WI38 (cell line): ENCODE data around the gene SHC3.
A peak's percentile ranks its signal among the peaks of the same experiment; 100 is the strongest.

ENCODE experiments used
- H3K4me3 ChIP-seq: 2 replicates; pipeline ENCODE4 v1.5.1; 2011; ENCODE audit warnings: low read depth, mild to moderate bottlenecking, control low read depth, low read length
- TF ChIP-seq, protein P1 (sequence below): IDR thresholded peaks from 2 replicates; pipeline ENCODE4 v1.5.1; 2012; ENCODE audit warnings: low read depth, mild to moderate bottlenecking, control low read depth, low read length

Gene SHC3

DNA sequence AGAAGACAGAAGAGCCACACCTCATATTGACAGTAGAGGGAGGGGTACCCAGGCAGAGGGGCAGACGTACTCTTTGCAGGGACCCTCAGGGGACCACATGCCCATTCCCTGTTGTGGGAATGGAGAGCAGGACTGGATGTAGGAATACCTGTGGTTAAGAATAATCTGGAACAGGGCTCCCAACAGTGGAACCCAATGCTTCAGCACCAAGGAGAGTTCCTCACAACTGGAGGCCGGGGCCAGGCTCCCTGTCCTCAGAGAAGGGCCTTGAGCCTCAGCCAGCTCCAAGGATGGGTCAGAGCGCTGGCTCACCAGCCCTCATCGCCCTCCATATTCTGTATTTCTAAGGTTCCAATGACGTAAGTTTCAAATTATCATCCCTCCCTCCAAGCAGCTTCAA, 7.4 kb upstream of the SHC3 start:
- H3K4me3 ChIP-seq, result no peak overlapping the region
- TF ChIP-seq, protein P1, sequence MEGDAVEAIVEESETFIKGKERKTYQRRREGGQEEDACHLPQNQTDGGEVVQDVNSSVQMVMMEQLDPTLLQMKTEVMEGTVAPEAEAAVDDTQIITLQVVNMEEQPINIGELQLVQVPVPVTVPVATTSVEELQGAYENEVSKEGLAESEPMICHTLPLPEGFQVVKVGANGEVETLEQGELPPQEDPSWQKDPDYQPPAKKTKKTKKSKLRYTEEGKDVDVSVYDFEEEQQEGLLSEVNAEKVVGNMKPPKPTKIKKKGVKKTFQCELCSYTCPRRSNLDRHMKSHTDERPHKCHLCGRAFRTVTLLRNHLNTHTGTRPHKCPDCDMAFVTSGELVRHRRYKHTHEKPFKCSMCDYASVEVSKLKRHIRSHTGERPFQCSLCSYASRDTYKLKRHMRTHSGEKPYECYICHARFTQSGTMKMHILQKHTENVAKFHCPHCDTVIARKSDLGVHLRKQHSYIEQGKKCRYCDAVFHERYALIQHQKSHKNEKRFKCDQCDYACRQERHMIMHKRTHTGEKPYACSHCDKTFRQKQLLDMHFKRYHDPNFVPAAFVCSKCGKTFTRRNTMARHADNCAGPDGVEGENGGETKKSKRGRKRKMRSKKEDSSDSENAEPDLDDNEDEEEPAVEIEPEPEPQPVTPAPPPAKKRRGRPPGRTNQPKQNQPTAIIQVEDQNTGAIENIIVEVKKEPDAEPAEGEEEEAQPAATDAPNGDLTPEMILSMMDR, result no peak

DNA sequence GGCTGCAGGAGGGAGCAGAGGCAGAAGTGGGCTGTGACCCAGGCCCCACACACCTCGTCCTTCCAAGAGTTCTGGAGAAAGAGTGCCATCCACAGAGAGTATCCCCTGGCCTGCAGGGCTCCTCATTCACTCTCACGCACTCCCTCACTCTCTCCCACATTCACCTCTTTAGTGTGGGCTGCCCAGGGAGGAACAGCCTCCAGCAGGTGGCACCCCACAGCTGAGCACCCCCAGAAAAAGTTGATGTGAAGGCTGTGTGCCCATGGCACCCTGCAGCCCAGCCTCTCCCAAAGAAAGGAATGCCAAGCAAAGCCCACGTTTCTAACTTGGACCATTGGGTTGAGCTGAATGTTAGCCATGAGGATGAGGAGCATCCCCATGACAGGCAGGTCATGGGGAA, 4.5 kb upstream of the SHC3 start:
- H3K4me3 ChIP-seq, result no peak overlapping the region

DNA sequence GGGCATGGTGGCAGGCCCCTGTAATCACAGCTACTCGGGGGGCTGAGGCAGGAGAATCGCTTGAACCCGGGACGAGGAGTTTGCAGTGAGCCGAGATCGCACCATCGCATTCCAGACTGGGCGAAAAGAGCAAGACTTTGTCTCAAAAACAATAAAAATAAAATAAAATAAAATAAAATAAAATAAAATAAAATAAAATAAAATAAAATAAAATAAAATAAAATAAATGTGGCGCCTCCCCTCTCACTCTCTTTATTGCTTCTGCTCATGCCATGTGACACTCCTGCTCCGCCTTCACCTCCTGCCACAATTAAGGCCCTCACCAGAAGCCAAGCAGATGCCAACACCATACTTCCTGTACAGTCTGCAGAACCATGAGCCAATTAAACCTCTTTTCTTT, 3.8 kb upstream of the SHC3 start:
- TF ChIP-seq, protein P1, result no peak

More for the DNA sequence above, 4.5 kb upstream of the SHC3 start:
- TF ChIP-seq, protein P1, result no peak

DNA sequence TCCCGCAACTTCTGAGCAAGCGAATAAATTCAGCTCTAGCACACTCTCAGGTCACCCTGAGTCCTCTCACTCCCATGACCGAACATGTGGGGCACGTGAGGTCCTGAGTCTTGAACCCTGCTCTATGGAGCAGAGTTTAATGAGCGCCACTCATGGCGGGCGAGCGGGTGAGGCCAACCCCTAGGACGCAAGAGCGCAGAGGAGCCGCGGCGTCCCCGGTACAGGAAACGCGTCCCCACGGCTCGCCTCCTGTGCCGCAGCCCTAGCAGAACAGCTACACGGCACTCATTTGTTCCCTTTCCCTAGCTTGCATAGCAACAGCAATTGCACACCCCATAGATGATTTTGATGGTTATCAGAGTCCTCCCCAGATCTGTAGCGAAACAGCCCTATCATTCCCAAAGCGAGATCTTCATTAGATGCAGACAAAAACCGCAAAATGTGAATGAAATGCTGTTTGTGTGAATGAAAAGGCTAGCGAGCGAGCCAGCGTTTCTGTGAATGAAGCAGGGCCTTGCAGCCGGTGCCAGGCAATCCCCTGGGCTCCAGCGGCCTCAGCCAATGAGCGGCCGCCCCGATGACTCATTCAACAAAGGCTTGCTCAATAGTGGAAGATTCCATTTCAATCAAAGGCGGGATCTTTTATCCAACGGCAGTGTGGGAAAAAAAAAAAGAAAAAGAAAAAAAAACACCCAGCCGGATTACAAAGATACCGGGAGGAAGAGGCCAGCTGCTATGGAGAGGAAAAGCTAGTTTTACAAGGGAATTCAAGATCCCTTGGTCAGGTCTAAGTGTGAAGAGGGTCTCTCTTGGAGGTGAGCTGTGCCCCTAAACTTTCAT, 1.5 kb upstream of the SHC3 start:
- TF ChIP-seq, protein P1, result no peak

More for the DNA sequence above, 3.8 kb upstream of the SHC3 start:
- no peak overlapping the region for H3K4me3 ChIP-seq

DNA sequence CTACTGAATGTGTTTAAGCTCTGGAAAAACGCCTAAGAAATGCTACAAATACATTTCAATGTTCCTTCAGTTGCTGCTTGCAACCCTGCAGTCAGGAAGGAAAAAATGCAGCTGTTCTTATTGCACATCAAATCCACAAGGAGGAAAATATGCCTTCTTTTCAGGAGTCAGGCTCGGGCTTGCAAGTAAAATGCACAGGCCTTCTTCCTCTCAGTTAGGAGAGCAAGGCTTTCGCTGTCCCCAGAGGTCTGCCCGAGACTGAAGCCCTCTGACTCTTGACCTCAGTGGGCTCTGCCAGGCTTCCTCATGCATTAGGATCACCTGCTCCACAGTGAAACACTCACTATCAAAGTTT, 899 bp upstream of the SHC3 start:
- H3K4me3 ChIP-seq, result peak overlapping the region; percentile 76
- TF ChIP-seq, protein P1, result no peak

More for the DNA sequence above, 1.5 kb upstream of the SHC3 start:
- peak overlapping the region; percentile 76 for H3K4me3 ChIP-seq

DNA sequence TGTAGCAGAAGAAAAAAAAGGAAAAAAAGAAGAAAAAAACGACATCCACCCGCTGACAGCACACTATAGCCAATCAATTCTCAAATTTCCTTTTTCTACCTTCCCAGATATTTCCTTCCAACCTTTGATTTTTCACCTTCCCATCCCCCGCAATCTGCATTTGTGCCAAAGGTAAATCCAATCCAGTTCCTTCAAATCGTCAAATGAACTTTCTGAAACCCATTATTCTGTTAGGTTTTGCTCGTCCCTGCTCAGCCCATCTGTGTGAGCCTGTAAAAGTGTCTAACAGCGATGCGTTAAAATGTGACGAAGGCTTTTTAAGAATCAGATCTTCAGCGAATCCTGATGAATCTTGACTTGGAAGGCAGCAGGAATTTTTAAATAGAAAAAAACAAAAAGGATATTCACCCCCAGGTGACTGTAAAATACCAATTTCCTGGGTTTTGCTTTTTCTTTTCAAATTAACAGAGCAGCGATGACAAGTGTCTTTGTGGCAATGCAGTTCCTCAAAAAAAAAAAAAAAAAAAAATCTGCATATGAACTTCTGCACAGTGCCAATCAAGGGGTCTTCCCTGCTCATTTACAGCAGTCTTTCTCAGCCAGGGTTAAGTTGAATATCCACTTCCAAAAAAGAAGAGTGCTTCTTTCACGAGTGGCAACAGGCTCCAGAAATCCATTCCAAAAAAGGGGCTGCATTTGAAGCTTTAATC, 367 bp upstream of the SHC3 start:
- TF ChIP-seq, protein P1, result no peak
- H3K4me3 ChIP-seq, result peak overlapping the region; percentile 76
